DND-41 (cell line): ENCODE measurements around the gene PAX2.
A peak's percentile ranks its signal among the peaks of the same experiment; 100 is the strongest.

Experiments
- ATAC-seq: fragments of 200-7000 bp; cut with Tn5 transposase; 3 replicates; pipeline ENCODE4 v1.9.1; 2021; ENCODE audit warnings: low read depth; ENCODE audit not compliant: insufficient read depth
- DNase-seq: peaks from one replicate; pipeline ENCODE4 v3.0.0-alpha.2; 2020
- H2AFZ ChIP-seq: 2 replicates; pipeline ENCODE4 v1.6.0; 2012; ENCODE audit warnings: low read depth, low read length
- H3K27ac ChIP-seq: 2 replicates; pipeline ENCODE4 v1.5.1; 2012; ENCODE audit warnings: low read length, inconsistent platforms
- H3K27me3 ChIP-seq: fragments of 200-600 bp; sonication (generic); 2 replicates; pipeline ENCODE4 v1.6.0; 2012; ENCODE audit warnings: low read length, mild to moderate bottlenecking, inconsistent platforms; ENCODE audit not compliant: insufficient read depth, poor library complexity
- H3K36me3 ChIP-seq: 2 replicates; pipeline ENCODE4 v1.5.1; 2012; ENCODE audit warnings: low read length, inconsistent platforms; ENCODE audit not compliant: insufficient read depth
- H3K4me1 ChIP-seq: 2 replicates; pipeline ENCODE4 v1.5.1; 2012; ENCODE audit warnings: mild to moderate bottlenecking, low read length; ENCODE audit not compliant: insufficient read depth
- H3K4me2 ChIP-seq: 2 replicates; pipeline ENCODE4 v1.6.0; 2012; ENCODE audit warnings: mild to moderate bottlenecking, moderate library complexity, low read length, inconsistent platforms; ENCODE audit not compliant: insufficient read depth
- H3K4me3 ChIP-seq, 2 experiments: fragments of 200-600 bp in 1 of 2; shearing (Covaris generic) in 1 of 2; 2 replicates each; pipeline ENCODE4 v1.5.1; 2012 to 2016; ENCODE audit warnings: inconsistent platforms in 2 of 2, low read length in 2 of 2, mild to moderate bottlenecking in 2 of 2, low read depth in 1 of 2, moderate library complexity in 1 of 2
- H3K79me2 ChIP-seq: 2 replicates; pipeline ENCODE4 v1.6.0; 2012; ENCODE audit warnings: low read length, inconsistent platforms; ENCODE audit not compliant: insufficient read depth
- H3K9ac ChIP-seq: 2 replicates; pipeline ENCODE4 v1.6.0; 2012; ENCODE audit warnings: low read depth, mild to moderate bottlenecking, inconsistent platforms, low read length, moderate library complexity
- H3K9me3 ChIP-seq: 2 replicates; pipeline ENCODE4 v1.5.1; 2012; ENCODE audit warnings: low read length, moderate library complexity, mild to moderate bottlenecking, inconsistent platforms; ENCODE audit not compliant: insufficient read depth, severe bottlenecking
- H4K20me1 ChIP-seq: 2 replicates; pipeline ENCODE4 v1.6.0; 2012; ENCODE audit warnings: low read length; ENCODE audit not compliant: insufficient read depth
- EZH2 ChIP-seq: IDR thresholded peaks from 3 replicates; pipeline ENCODE4 v1.6.1; 2012; ENCODE audit warnings: borderline replicate concordance, low read depth, mild to moderate bottlenecking, moderate library complexity, low read length, inconsistent platforms; ENCODE audit not compliant: severe bottlenecking
- TF ChIP-seq, protein P1 (sequence below): IDR thresholded peaks from 2 replicates; pipeline ENCODE4 v1.5.1; 2012; ENCODE audit warnings: borderline replicate concordance, low read length, moderate library complexity, mild to moderate bottlenecking; ENCODE audit not compliant: poor library complexity, severe bottlenecking; ENCODE audit errors: extremely low read depth

Gene PAX2

GRCh38 chr10:100874702-100875483, 129.5 kb downstream of the PAX2 start:
- H3K79me2 ChIP-seq: no peaks in the 10 kb centered on the region
- no peak overlapping the region for H2AFZ ChIP-seq
- no peaks in the 10 kb centered on the region for H4K20me1 ChIP-seq
- H3K9me3 ChIP-seq: no peaks in the 10 kb centered on the region
- no peak for TF ChIP-seq EZH2
- TF ChIP-seq, protein P1, sequence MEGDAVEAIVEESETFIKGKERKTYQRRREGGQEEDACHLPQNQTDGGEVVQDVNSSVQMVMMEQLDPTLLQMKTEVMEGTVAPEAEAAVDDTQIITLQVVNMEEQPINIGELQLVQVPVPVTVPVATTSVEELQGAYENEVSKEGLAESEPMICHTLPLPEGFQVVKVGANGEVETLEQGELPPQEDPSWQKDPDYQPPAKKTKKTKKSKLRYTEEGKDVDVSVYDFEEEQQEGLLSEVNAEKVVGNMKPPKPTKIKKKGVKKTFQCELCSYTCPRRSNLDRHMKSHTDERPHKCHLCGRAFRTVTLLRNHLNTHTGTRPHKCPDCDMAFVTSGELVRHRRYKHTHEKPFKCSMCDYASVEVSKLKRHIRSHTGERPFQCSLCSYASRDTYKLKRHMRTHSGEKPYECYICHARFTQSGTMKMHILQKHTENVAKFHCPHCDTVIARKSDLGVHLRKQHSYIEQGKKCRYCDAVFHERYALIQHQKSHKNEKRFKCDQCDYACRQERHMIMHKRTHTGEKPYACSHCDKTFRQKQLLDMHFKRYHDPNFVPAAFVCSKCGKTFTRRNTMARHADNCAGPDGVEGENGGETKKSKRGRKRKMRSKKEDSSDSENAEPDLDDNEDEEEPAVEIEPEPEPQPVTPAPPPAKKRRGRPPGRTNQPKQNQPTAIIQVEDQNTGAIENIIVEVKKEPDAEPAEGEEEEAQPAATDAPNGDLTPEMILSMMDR: no peak
- H3K4me3 ChIP-seq: no peak overlapping the region
- no peak overlapping the region for H3K9ac ChIP-seq
- H3K27me3 ChIP-seq: no peaks in the 10 kb centered on the region
- peaks cover 8% of the 10 kb centered on the region for H3K4me1 ChIP-seq
- no peaks in the 10 kb centered on the region for H3K36me3 ChIP-seq
- DNase-seq: no peak
- no peak for ATAC-seq
- no peak overlapping the region for H3K4me2 ChIP-seq
- no peak overlapping the region for H3K27ac ChIP-seq

DNA sequence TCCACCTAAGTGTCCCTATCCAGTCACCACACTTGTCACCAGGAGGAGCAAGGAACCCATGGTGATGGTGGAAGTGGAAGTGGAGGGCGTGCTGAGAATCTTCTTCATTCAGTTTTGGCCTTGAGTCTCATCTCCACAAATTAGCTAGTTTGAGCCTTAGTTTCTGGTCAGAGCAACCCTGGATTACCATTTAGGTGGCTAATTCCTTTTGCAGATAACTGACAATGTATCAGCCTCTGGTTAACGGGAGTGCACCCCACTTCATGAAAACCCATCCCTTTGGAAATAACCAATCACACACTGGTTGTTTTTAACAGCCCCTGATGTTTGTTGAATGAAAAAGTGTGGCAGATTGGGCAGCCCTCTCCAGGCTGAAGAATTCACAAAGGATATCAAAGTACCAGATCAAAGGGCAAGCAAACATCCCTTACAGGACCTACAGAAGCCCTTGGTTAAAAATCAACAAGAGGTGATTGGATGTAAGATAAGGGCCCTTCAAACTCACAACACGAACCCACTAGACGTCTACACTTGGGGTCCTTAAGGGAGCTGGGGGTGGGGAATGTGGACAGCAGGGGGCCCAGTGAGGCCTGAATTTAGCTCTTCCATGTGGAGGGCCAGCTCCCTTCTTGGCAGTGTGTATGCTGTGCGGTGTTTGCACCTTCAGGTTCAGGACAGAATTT, 130.2 kb downstream of the PAX2 start:
- no peak for DNase-seq
- H3K9ac ChIP-seq: no peak overlapping the region
- no peak for ATAC-seq
- no peak overlapping the region for H3K4me2 ChIP-seq
- H2AFZ ChIP-seq: no peak overlapping the region
- H3K27ac ChIP-seq: no peak overlapping the region
- no peaks in the 10 kb centered on the region for H3K9me3 ChIP-seq
- no peaks in the 10 kb centered on the region for H3K27me3 ChIP-seq
- peaks cover 8% of the 10 kb centered on the region for H3K4me1 ChIP-seq
- H4K20me1 ChIP-seq: no peaks in the 10 kb centered on the region
- no peaks in the 10 kb centered on the region for H3K36me3 ChIP-seq
- no peaks in the 10 kb centered on the region for H3K79me2 ChIP-seq
- no peak overlapping the region for H3K4me3 ChIP-seq
- TF ChIP-seq, protein P1: no peak
- no peak for TF ChIP-seq EZH2

DNA sequence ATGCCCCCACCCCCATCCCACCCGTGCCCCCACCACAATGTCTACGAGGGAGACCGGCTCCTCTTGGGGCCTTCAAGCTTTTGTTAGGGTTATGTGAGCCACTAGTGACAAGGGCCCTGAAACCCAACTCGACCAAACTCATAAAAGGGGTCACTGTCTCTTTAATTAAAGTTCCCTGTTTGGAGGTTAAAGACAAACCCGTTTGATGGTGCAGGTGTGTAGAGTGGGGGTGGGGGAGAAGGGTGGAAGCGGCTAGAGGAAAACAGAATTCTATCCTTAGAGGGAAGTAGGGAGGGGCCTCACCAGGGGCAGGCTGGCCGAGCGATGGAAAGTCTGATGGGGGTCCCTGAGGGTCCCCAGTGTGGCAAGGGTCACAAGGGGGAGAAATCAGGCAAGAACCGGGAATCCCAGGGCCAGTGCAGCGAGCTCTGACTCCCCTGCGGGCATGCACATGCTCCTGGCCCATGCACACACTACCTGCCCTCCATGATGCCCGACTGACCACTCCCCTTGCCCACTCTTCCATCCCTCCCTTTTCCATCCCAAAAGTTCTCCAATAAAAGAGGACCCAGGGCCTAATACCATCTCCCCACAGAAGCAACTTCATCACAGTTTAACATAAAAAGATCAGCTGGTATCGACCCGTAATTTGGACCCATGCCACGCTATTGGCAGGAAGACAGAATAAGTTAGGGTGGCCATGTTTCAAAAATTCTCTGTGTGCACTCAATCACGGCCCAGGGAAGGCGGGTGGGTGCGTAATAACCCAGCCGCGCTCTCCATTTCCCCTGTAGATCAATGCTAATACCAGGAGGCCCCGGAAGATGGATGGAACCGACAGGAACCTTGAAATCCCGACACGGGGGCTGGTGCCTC, 131.4 kb downstream of the PAX2 start:
- H3K4me2 ChIP-seq: no peak overlapping the region
- H3K9me3 ChIP-seq: no peaks in the 10 kb centered on the region

More for the DNA sequence above, 131.4 kb downstream of the PAX2 start:
- DNase-seq: peak; percentile 45
- Histone ChIP-seq H3K4me1 (peaks cover 8% of the 10 kb centered on the region), H2AFZ (no peak overlapping the region), H3K79me2 (no peaks in the 10 kb centered on the region), H3K9ac (no peak overlapping the region), H3K27me3 (no peaks in the 10 kb centered on the region), H3K27ac (no peak overlapping the region), H3K36me3 (no peaks in the 10 kb centered on the region), H3K4me3 (no peak overlapping the region), H4K20me1 (no peaks in the 10 kb centered on the region)
- 0 out of 3 replicates have a peak, but pooled peaks have one; percentile 17 for ATAC-seq
- TF ChIP-seq EZH2: no peak
- TF ChIP-seq, protein P1: no peak
